OCI-LY7 (cell line): ENCODE measurements around the gene GLRA3. TPM values are rescaled to one million over a fixed set of nuclear protein-coding genes. Genes with fewer than 3 reads are reported as not detected.

Experiments used
- BruUV-seq: library from RNA; stranded (reverse); fragments of 400-500 nt; replicated peaks from 2 replicates; lab custom pipeline; 2021; lab: Mats Ljungman, UMichigan
- CTCF ChIA-PET: fragments of 300-600 bp; sonication (Branson Sonifier 250); formaldehyde crosslinking; loops from one replicate; lab custom pipeline; 2022; ENCODE audit warnings: antibody characterized with exemption; ENCODE audit not compliant: unreplicated experiment; lab: Charles Lee
- POLR2A ChIA-PET: fragments of 300-600 bp; sonication (Branson Sonifier 250); formaldehyde crosslinking; loops from one replicate; lab custom pipeline; 2022; ENCODE audit warnings: antibody characterized with exemption; lab: Charles Lee
- DNase-seq: peaks from one replicate; pipeline ENCODE4 v3.0.0-alpha.2; 2015; ENCODE audit warnings: low spot score
- H2AFZ ChIP-seq: fragments of 200-600 bp; sonication (generic), shearing (Covaris generic); 2 replicates; pipeline ENCODE4 v1.6.1; 2014; ENCODE audit warnings: mild to moderate bottlenecking, antibody characterized with exemption, low read length, moderate library complexity
- H3K27ac ChIP-seq: fragments of 200-600 bp; sonication (generic); 2 replicates; pipeline ENCODE4 v1.5.1; 2014; ENCODE audit warnings: mixed run types, low read depth, mild to moderate bottlenecking, moderate library complexity, low read length, inconsistent platforms; ENCODE audit not compliant: poor library complexity, severe bottlenecking
- H3K36me3 ChIP-seq: fragments of 200-600 bp; sonication (generic); 2 replicates; pipeline ENCODE4 v1.6.1; 2014; ENCODE audit warnings: mild to moderate bottlenecking, antibody characterized with exemption, low read length, moderate library complexity, mixed read lengths; ENCODE audit not compliant: insufficient read depth
- H3K4me1 ChIP-seq: fragments of 200-600 bp; sonication (generic); 2 replicates; pipeline ENCODE4 v1.5.1; 2014; ENCODE audit warnings: mild to moderate bottlenecking, low read length; ENCODE audit not compliant: insufficient read depth, poor library complexity, severe bottlenecking
- H3K4me2 ChIP-seq: fragments of 200-600 bp; sonication (generic); 2 replicates; pipeline ENCODE4 v1.6.1; 2014; ENCODE audit warnings: mild to moderate bottlenecking, low read length
- H3K4me3 ChIP-seq: fragments of 200-600 bp; sonication (generic); 2 replicates; pipeline ENCODE4 v1.5.1; 2014; ENCODE audit warnings: mild to moderate bottlenecking, low read depth, low read length; ENCODE audit not compliant: poor library complexity, severe bottlenecking
- H3K79me2 ChIP-seq: fragments of 200-600 bp; sonication (generic); 2 replicates; pipeline ENCODE4 v1.6.1; 2016; ENCODE audit warnings: low read depth, mild to moderate bottlenecking, low read length, moderate library complexity, mixed read lengths; ENCODE audit not compliant: insufficient read depth
- H3K9me2 ChIP-seq: fragments of 200-600 bp; sonication (generic); 2 replicates; pipeline ENCODE4 v1.6.1; 2016; ENCODE audit warnings: mild to moderate bottlenecking, low read length, mixed read lengths; ENCODE audit not compliant: insufficient read depth
- H3K9me3 ChIP-seq: fragments of 200-600 bp; sonication (generic); 2 replicates; pipeline ENCODE4 v1.6.1; 2014; ENCODE audit warnings: mild to moderate bottlenecking, mixed run types, low read length, mixed read lengths
- H4K20me1 ChIP-seq: fragments of 200-600 bp; sonication (generic); 2 replicates; pipeline ENCODE4 v1.6.1; 2014; ENCODE audit warnings: mild to moderate bottlenecking, antibody characterized with exemption, low read length, moderate library complexity, mixed read lengths; ENCODE audit not compliant: insufficient read depth
- CTCF ChIP-seq: fragments of 200-600 bp; sonication (generic); conservative IDR thresholded peaks from 2 replicates; pipeline ENCODE4 v1.5.1; 2014; ENCODE audit warnings: mild to moderate bottlenecking, antibody characterized with exemption, low read length, moderate library complexity, mixed read lengths
- EZH2phosphoT487 ChIP-seq: fragments of 200-600 bp; sonication (generic); IDR thresholded peaks from 2 replicates; pipeline ENCODE4 v1.6.1; 2018; ENCODE audit warnings: low read depth, borderline replicate concordance, mild to moderate bottlenecking, mixed run types, antibody characterized with exemption, low read length, moderate library complexity, mixed read lengths
- intact Hi-C: fragments of 100-400 bp; cut with micrococcal nuclease; formaldehyde crosslinking; loops from one replicate; pipeline ENCODE4 v1.10.0; 2022; ENCODE audit not compliant: unreplicated experiment
- total RNA-seq, 2 experiments: library from RNA; depleted of rRNA in 1 of 2; stranded (reverse); fragments of >200 nt in 1 of 2; shearing (Covaris generic) in 1 of 2; gene quantifications; 2 replicates each; pipeline ENCODE4 v1.2.3, GENCODE V29; 2014 to 2022

Gene GLRA3
- total RNA-seq, 2 experiments from 2014 or later = 0.92 to 1.6 TPM

DNA sequence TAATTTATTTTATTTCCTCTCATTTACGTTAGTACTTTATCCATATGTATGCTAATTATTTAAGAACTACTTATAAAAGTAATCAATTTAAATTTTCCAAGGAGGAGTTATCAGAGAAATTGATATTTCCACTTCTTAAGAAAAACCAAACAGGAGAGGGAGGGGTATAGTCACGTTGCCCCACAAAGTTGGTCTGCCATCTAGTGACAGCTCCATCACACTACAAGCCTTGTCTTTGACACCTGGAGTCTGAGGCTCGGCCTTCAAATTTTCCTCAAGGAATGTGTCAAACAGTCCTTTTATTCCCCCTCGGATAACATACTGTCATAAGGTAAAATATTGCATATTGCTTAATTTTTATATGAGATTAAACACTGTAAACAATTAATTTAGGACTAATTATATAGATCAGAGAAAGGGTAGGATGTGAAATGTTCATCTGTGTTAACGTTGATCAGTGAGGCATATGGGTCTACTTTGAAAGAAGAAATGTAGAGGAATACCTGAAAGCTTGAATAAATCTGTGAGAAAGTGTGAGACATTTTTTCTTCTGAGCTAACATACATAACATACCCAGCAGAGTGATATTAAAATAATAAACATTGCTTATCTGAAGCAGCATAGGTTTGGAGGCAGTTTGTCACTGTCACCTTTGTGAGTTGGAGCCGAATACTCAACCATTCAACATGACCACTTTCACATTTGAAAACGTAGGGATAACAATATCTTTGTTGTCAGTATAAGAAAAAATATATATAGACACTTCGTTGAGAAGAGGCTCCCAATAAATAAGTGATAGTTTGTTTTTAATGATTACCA lies 114.4 kb downstream of the GLRA3 start:
- H3K4me2 ChIP-seq = no peak overlapping the region
- peak; percentile 56 for DNase-seq
- H3K9me2 ChIP-seq = no peaks in the 10 kb centered on the region
- H3K27ac ChIP-seq = no peak overlapping the region
- BruUV-seq = no TSS peak
- H3K36me3 ChIP-seq = no peaks in the 10 kb centered on the region
- H3K9me3 ChIP-seq = no peaks in the 10 kb centered on the region
- no peaks in the 10 kb centered on the region for H3K79me2 ChIP-seq
- TF ChIP-seq CTCF (peak; percentile 95), EZH2phosphoT487 (no peak)
- no peaks in the 10 kb centered on the region for H4K20me1 ChIP-seq
- H3K4me1 ChIP-seq = no peaks in the 10 kb centered on the region
- H2AFZ ChIP-seq = no peak overlapping the region
- CTCF ChIA-PET = no interaction called here
- no peak overlapping the region for H3K4me3 ChIP-seq
- intact Hi-C loops = loop anchor here (5.0 kb wide), 1 partner anchor 347 kb away; no protein-coding TSS in a partner anchor
- POLR2A ChIA-PET = no interaction called here

- Histone ChIP-seq H3K4me3 (no peak overlapping the region), H3K27ac (no peak overlapping the region), H3K36me3 (no peaks in the 10 kb centered on the region), H3K9me3 (no peaks in the 10 kb centered on the region), H3K4me1 (no peaks in the 10 kb centered on the region), H3K9me2 (no peaks in the 10 kb centered on the region), H4K20me1 (no peaks in the 10 kb centered on the region), H2AFZ (no peak overlapping the region), H3K4me2 (no peak overlapping the region), H3K79me2 (no peaks in the 10 kb centered on the region)
- TF ChIP-seq CTCF = no peak
- no peak for TF ChIP-seq EZH2phosphoT487
- DNase-seq = no peak
- POLR2A ChIA-PET = interaction anchor here (0.9 to 1.0 kb wide), 2 partner anchors 19 to 35 kb away, joined by 3 read pairs; no protein-coding TSS in a partner anchor
- CTCF ChIA-PET = no interaction called here
- intact Hi-C loops = no loop called here
- BruUV-seq = no TSS peak
Observed at GRCh38 chr4:174713821-174714220, 115.2 kb downstream of the GLRA3 start.

DNA sequence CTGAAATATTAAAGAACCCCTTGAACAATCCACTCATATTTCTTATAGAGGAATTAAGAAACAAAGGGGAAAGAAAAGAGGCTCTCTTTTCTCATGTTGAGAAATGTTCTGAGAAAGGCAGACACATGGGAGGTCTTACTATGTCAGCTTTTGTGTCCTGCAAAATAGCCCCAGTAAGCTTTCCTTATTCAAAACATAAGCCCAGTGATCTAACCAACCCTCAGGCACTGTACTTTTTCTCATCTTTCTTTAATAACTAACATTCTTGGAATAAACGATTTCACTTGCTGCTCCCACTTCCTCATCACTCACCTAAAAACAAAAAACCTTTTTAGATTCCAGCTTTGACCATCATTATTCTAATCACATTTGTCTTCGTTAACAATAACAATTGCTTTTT lies 115.9 kb downstream of the GLRA3 start:
- no TSS peak for BruUV-seq

More for the DNA sequence above, 115.9 kb downstream of the GLRA3 start:
- Histone ChIP-seq H3K9me3 (no peaks in the 10 kb centered on the region), H2AFZ (no peak overlapping the region), H3K27ac (no peak overlapping the region), H3K36me3 (no peaks in the 10 kb centered on the region), H3K4me2 (no peak overlapping the region), H3K4me1 (no peaks in the 10 kb centered on the region), H3K79me2 (no peaks in the 10 kb centered on the region), H4K20me1 (no peaks in the 10 kb centered on the region), H3K9me2 (no peaks in the 10 kb centered on the region), H3K4me3 (no peak overlapping the region)
- TF ChIP-seq CTCF (no peak), EZH2phosphoT487 (no peak)
- ChIA-PET CTCF (no interaction called here), POLR2A (interaction anchor here (0.9 to 1.0 kb wide), 2 partner anchors 20 to 35 kb away, joined by 3 read pairs; no protein-coding TSS in a partner anchor)
- no peak for DNase-seq
- intact Hi-C loops = no loop called here
